ENCODE results near the gene POU6F2. TPM values are rescaled to one million over a fixed set of nuclear protein-coding genes. Genes with fewer than 3 reads are reported as not detected.

The POU6F2 gene
- total RNA-seq, 1 donor from 2014 or later, result 1.1 TPM

GRCh38 chr7:39098506-39098905 is 120.8 kb downstream of the POU6F2 start:
- no peak overlapping the region for H3K27ac Mint-ChIP-seq (ENCODE audit: unreplicated experiment)
- H3K9me3 Mint-ChIP-seq (ENCODE audit: unreplicated experiment), result no peaks in the 10 kb centered on the region
- H3K27me3 Mint-ChIP-seq (ENCODE audit: unreplicated experiment), result no peaks in the 10 kb centered on the region
- TF ChIP-seq CTCF (IDR thresholded peaks at IDR 0.05; ENCODE audit: unreplicated experiment), result no peak
- DNase-seq (ENCODE audit: low spot score), result no peak
- H3K36me3 Mint-ChIP-seq (ENCODE audit: low read depth, unreplicated experiment), result no peaks in the 10 kb centered on the region
- H3K4me1 Mint-ChIP-seq (ENCODE audit: unreplicated experiment), result no peaks in the 10 kb centered on the region
- H3K4me3 Mint-ChIP-seq (ENCODE audit: unreplicated experiment), result no peak overlapping the region

- Mint-ChIP-seq H3K27me3 (ENCODE audit: unreplicated experiment) (no peaks in the 10 kb centered on the region), H3K27ac (ENCODE audit: unreplicated experiment) (no peak overlapping the region), H3K9me3 (ENCODE audit: unreplicated experiment) (no peaks in the 10 kb centered on the region), H3K36me3 (ENCODE audit: low read depth, unreplicated experiment) (no peaks in the 10 kb centered on the region), H3K4me3 (ENCODE audit: unreplicated experiment) (no peak overlapping the region), H3K4me1 (ENCODE audit: unreplicated experiment) (no peaks in the 10 kb centered on the region)
- no peak for DNase-seq (ENCODE audit: low spot score)
- TF ChIP-seq CTCF (IDR thresholded peaks at IDR 0.05; ENCODE audit: unreplicated experiment), result no peak
These were observed 121.4 kb downstream of the POU6F2 start for GRCh38 chr7:39099146-39099545.

GRCh38 chr7:39100270-39100669 is 122.6 kb downstream of the POU6F2 start:
- H3K36me3 Mint-ChIP-seq (ENCODE audit: low read depth, unreplicated experiment), result no peaks in the 10 kb centered on the region

GRCh38 chr7:39102234-39102633 is 124.5 kb downstream of the POU6F2 start:
- Mint-ChIP-seq H3K4me3 (ENCODE audit: unreplicated experiment) (no peak overlapping the region), H3K36me3 (ENCODE audit: low read depth, unreplicated experiment) (no peaks in the 10 kb centered on the region), H3K9me3 (ENCODE audit: unreplicated experiment) (no peaks in the 10 kb centered on the region), H3K27ac (ENCODE audit: unreplicated experiment) (no peak overlapping the region), H3K27me3 (ENCODE audit: unreplicated experiment) (no peaks in the 10 kb centered on the region), H3K4me1 (ENCODE audit: unreplicated experiment) (no peaks in the 10 kb centered on the region)
- TF ChIP-seq CTCF (IDR thresholded peaks at IDR 0.05; ENCODE audit: unreplicated experiment), result no peak
- DNase-seq (ENCODE audit: low spot score), result no peak

More at GRCh38 chr7:39100270-39100669, 122.6 kb downstream of the POU6F2 start:
- no peaks in the 10 kb centered on the region for H3K9me3 Mint-ChIP-seq (ENCODE audit: unreplicated experiment)
- no peak overlapping the region for H3K27ac Mint-ChIP-seq (ENCODE audit: unreplicated experiment)
- no peaks in the 10 kb centered on the region for H3K4me1 Mint-ChIP-seq (ENCODE audit: unreplicated experiment)
- H3K4me3 Mint-ChIP-seq (ENCODE audit: unreplicated experiment), result no peak overlapping the region
- H3K27me3 Mint-ChIP-seq (ENCODE audit: unreplicated experiment), result no peaks in the 10 kb centered on the region
- no peak for DNase-seq (ENCODE audit: low spot score)
- TF ChIP-seq CTCF (IDR thresholded peaks at IDR 0.05; ENCODE audit: unreplicated experiment), result no peak

GRCh38 chr7:39105720-39106119 is 128.0 kb downstream of the POU6F2 start:
- no peak overlapping the region for H3K27ac Mint-ChIP-seq (ENCODE audit: unreplicated experiment)
- no peak overlapping the region for H3K4me3 Mint-ChIP-seq (ENCODE audit: unreplicated experiment)
- DNase-seq (ENCODE audit: low spot score), result no peak
- H3K4me1 Mint-ChIP-seq (ENCODE audit: unreplicated experiment), result no peaks in the 10 kb centered on the region
- TF ChIP-seq CTCF (IDR thresholded peaks at IDR 0.05; ENCODE audit: unreplicated experiment), result no peak
- no peaks in the 10 kb centered on the region for H3K36me3 Mint-ChIP-seq (ENCODE audit: low read depth, unreplicated experiment)
- no peaks in the 10 kb centered on the region for H3K9me3 Mint-ChIP-seq (ENCODE audit: unreplicated experiment)
- H3K27me3 Mint-ChIP-seq (ENCODE audit: unreplicated experiment), result no peaks in the 10 kb centered on the region
